Mucosa of rectum (tissue), 2 donors: ENCODE data around the gene TDRKH.
A peak's percentile ranks its signal among the peaks of the same experiment; 100 is the strongest.
"Not testable (repeated sequence)": the region's sequence is repeated elsewhere in the genome, so short reads cannot be mapped to it uniquely, and the experiment has no call there.

Experiments used
- H3K27ac ChIP-seq, 2 donors: one replicate each; pipeline ENCODE4 v1.7.0; 2013; ENCODE audit warnings: inconsistent platforms in 2 of 2, low read depth in 2 of 2, low read length in 2 of 2
- H3K27me3 ChIP-seq, 2 donors: one replicate each; pipeline ENCODE4 v1.7.0; 2013; ENCODE audit warnings: low read length in 2 of 2; ENCODE audit not compliant: control insufficient read depth in 2 of 2, insufficient read depth in 2 of 2
- H3K36me3 ChIP-seq, 2 donors: one replicate each; pipeline ENCODE4 v1.7.0; 2013; ENCODE audit warnings: low read length in 2 of 2; ENCODE audit not compliant: control insufficient read depth in 2 of 2, insufficient read depth in 2 of 2
- H3K4me1 ChIP-seq, 2 donors: one replicate each; pipeline ENCODE4 v1.7.0; 2013; ENCODE audit warnings: low read length in 2 of 2, mild to moderate bottlenecking in 1 of 2; ENCODE audit not compliant: control insufficient read depth in 2 of 2, insufficient read depth in 2 of 2
- H3K4me3 ChIP-seq, 2 donors: one replicate each; pipeline ENCODE4 v1.7.0; 2013; ENCODE audit warnings: low read length in 2 of 2
- H3K9ac ChIP-seq, 2 donors: one replicate each; pipeline ENCODE4 v1.7.0; 2013; ENCODE audit warnings: low read length in 2 of 2, low read depth in 1 of 2, mild to moderate bottlenecking in 1 of 2
- H3K9me3 ChIP-seq, 2 donors: one replicate each; pipeline ENCODE4 v1.7.0; 2013; ENCODE audit warnings: low read length in 2 of 2; ENCODE audit not compliant: control insufficient read depth in 2 of 2
- donor health status: healthy.
- donor health status: Normal muscosa, but diverticular disease.

Gene TDRKH

GRCh38 chr1:151790940-151791651 lies 796 bp upstream of the TDRKH start:
- H3K9me3 ChIP-seq: no peaks in the 10 kb centered on the region
- H3K27me3 ChIP-seq: no peaks in the 10 kb centered on the region
- H3K9ac ChIP-seq: peak overlapping the region; percentile 64 to 77
- H3K4me3 ChIP-seq: peak overlapping the region; percentile 82 to 99
- H3K36me3 ChIP-seq: peaks cover 0 to 2% of the 10 kb centered on the region in 2 donors
- peak overlapping the region; percentile 68 to 74 for H3K27ac ChIP-seq
- H3K4me1 ChIP-seq: peaks cover 5 to 14% of the 10 kb centered on the region in 2 donors

- peaks cover 5 to 14% of the 10 kb centered on the region in 2 donors for H3K4me1 ChIP-seq
These were observed 2.6 kb downstream of the TDRKH start for GRCh38 chr1:151787689-151788088.

GRCh38 chr1:151783796-151784195 lies 6.5 kb downstream of the TDRKH start:
- peaks cover 0 to 3% of the 10 kb centered on the region in 2 donors for H3K36me3 ChIP-seq
- H3K4me1 ChIP-seq: no peaks in the 10 kb centered on the region
- H3K27me3 ChIP-seq: no peaks in the 10 kb centered on the region
- no peak overlapping the region for H3K4me3 ChIP-seq
- peak overlapping the region in 1 of 2 donors; percentile 10 for H3K27ac ChIP-seq
- H3K9me3 ChIP-seq: no peaks in the 10 kb centered on the region
- H3K9ac ChIP-seq: no peak overlapping the region

More at GRCh38 chr1:151787689-151788088, 2.6 kb downstream of the TDRKH start:
- Histone ChIP-seq H3K27me3 (no peaks in the 10 kb centered on the region), H3K4me3 (no peak overlapping the region), H3K27ac (no peak overlapping the region), H3K36me3 (no peaks in the 10 kb centered on the region), H3K9ac (no peak overlapping the region), H3K9me3 (no peaks in the 10 kb centered on the region)

GRCh38 chr1:151782741-151783140 lies 7.6 kb downstream of the TDRKH start:
- Histone ChIP-seq H3K9ac (no peak overlapping the region), H3K27ac (no peak overlapping the region), H3K27me3 (no peaks in the 10 kb centered on the region), H3K4me1 (no peaks in the 10 kb centered on the region), H3K36me3 (peaks cover 0 to 6% of the 10 kb centered on the region in 2 donors), H3K4me3 (no peak overlapping the region), H3K9me3 (no peaks in the 10 kb centered on the region)

GRCh38 chr1:151782026-151782425 lies 8.3 kb downstream of the TDRKH start:
- H3K36me3 ChIP-seq, H3K27ac ChIP-seq, H3K9me3 ChIP-seq: not testable (repeated sequence)

GRCh38 chr1:151780736-151781135 lies 9.6 kb downstream of the TDRKH start:
- H3K4me3 ChIP-seq, H3K27ac ChIP-seq, H3K4me1 ChIP-seq, H3K27me3 ChIP-seq, H3K9me3 ChIP-seq, H3K9ac ChIP-seq: not testable (repeated sequence)
- H3K36me3 ChIP-seq: peaks cover 0 to 11% of the 10 kb centered on the region in 2 donors

More at GRCh38 chr1:151782026-151782425, 8.3 kb downstream of the TDRKH start:
- H3K27me3 ChIP-seq, H3K9ac ChIP-seq, H3K4me3 ChIP-seq, H3K4me1 ChIP-seq: not testable (repeated sequence)

GRCh38 chr1:151779852-151780251 lies 10.4 kb downstream of the TDRKH start:
- Histone ChIP-seq H3K4me1 (no peaks in the 10 kb centered on the region), H3K36me3 (peaks cover 0 to 16% of the 10 kb centered on the region in 2 donors), H3K4me3 (no peak overlapping the region), H3K9me3 (no peaks in the 10 kb centered on the region), H3K27me3 (no peaks in the 10 kb centered on the region), H3K9ac (no peak overlapping the region), H3K27ac (no peak overlapping the region)

- H3K4me1 ChIP-seq: no peaks in the 10 kb centered on the region
- no peaks in the 10 kb centered on the region for H3K27me3 ChIP-seq
- no peak overlapping the region for H3K27ac ChIP-seq
- H3K9ac ChIP-seq: no peak overlapping the region
- peaks cover 0 to 24% of the 10 kb centered on the region in 2 donors for H3K36me3 ChIP-seq
- no peak overlapping the region for H3K4me3 ChIP-seq
- no peaks in the 10 kb centered on the region for H3K9me3 ChIP-seq
These were observed 13.0 kb downstream of the TDRKH start for GRCh38 chr1:151777317-151777716.

- Histone ChIP-seq H3K36me3 (peaks cover 0 to 24% of the 10 kb centered on the region in 2 donors), H3K4me1 (no peaks in the 10 kb centered on the region), H3K27ac (no peak overlapping the region), H3K4me3 (no peak overlapping the region), H3K9ac (no peak overlapping the region), H3K9me3 (no peaks in the 10 kb centered on the region), H3K27me3 (no peaks in the 10 kb centered on the region)
These were observed 13.6 kb downstream of the TDRKH start for GRCh38 chr1:151776665-151777062.

GRCh38 chr1:151775894-151776664 lies 14.2 kb downstream of the TDRKH start:
- H3K9ac ChIP-seq: no peak overlapping the region
- peaks cover 0 to 24% of the 10 kb centered on the region in 2 donors for H3K36me3 ChIP-seq
- H3K27ac ChIP-seq: no peak overlapping the region

More at GRCh38 chr1:151775894-151776664, 14.2 kb downstream of the TDRKH start:
- Histone ChIP-seq H3K4me3 (no peak overlapping the region), H3K9me3 (no peaks in the 10 kb centered on the region), H3K27me3 (no peaks in the 10 kb centered on the region), H3K4me1 (no peaks in the 10 kb centered on the region)
